ENCODE data around the gene CA12.

GRCh38 chr15:63335543-63336240, 46.0 kb downstream of the CA12 start:
- no peak for TF ChIP-seq PATZ1 (CRISPR knock-in tag; IDR thresholded peaks at IDR 0.05; ENCODE audit: borderline replicate concordance)
- TF ChIP-seq RARB (CRISPR knock-in tag; IDR thresholded peaks at IDR 0.05) = no peak
- no peak for TF ChIP-seq ZFP3 (CRISPR knock-in tag; IDR thresholded peaks at IDR 0.05)
- TF ChIP-seq ZNF70 (CRISPR knock-in tag; IDR thresholded peaks at IDR 0.05) = no peak
- no peak for TF ChIP-seq CSDC2 (CRISPR knock-in tag; IDR thresholded peaks at IDR 0.05)
- TF ChIP-seq CREB5 (CRISPR knock-in tag; IDR thresholded peaks at IDR 0.05; ENCODE audit: low read depth) = no peak
